GM20000 (cell line): ENCODE data around the gene CTDSPL2.
"Not testable (repeated sequence)": the region's sequence is repeated elsewhere in the genome, so short reads cannot be mapped to it uniquely, and the experiment has no call there.

ENCODE experiments used
- DNase-seq: peaks from one replicate; pipeline ENCODE4 v3.0.0; 2012; ENCODE audit warnings: low spot score
- TF ChIP-seq, protein P1 (sequence below): IDR thresholded peaks from 2 replicates; pipeline ENCODE4 v1.5.1; 2012; ENCODE audit warnings: mild to moderate bottlenecking, control low read depth; ENCODE audit errors: extremely low read depth, missing control alignments

CTDSPL2 gene

DNA sequence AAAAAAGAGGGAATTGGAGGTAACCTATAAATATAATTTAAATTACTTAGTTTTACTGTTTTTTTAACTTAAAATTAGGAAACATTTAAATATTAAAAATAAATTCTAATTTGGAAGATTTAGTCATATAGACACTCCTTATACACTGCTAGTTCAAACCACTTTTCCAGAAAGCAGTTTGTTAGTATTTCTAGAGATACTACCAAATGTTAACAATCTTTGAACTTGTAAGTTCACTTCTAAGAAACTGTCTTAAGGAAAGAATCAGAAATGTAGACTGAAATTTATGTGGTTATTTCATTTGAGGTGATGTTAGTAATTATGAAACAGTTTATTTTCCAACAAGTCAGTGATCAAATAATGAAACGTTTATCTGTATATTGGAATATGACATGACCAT, 22.7 kb downstream of the CTDSPL2 start:
- TF ChIP-seq, protein P1, sequence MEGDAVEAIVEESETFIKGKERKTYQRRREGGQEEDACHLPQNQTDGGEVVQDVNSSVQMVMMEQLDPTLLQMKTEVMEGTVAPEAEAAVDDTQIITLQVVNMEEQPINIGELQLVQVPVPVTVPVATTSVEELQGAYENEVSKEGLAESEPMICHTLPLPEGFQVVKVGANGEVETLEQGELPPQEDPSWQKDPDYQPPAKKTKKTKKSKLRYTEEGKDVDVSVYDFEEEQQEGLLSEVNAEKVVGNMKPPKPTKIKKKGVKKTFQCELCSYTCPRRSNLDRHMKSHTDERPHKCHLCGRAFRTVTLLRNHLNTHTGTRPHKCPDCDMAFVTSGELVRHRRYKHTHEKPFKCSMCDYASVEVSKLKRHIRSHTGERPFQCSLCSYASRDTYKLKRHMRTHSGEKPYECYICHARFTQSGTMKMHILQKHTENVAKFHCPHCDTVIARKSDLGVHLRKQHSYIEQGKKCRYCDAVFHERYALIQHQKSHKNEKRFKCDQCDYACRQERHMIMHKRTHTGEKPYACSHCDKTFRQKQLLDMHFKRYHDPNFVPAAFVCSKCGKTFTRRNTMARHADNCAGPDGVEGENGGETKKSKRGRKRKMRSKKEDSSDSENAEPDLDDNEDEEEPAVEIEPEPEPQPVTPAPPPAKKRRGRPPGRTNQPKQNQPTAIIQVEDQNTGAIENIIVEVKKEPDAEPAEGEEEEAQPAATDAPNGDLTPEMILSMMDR = no peak
- DNase-seq = no peak

DNA sequence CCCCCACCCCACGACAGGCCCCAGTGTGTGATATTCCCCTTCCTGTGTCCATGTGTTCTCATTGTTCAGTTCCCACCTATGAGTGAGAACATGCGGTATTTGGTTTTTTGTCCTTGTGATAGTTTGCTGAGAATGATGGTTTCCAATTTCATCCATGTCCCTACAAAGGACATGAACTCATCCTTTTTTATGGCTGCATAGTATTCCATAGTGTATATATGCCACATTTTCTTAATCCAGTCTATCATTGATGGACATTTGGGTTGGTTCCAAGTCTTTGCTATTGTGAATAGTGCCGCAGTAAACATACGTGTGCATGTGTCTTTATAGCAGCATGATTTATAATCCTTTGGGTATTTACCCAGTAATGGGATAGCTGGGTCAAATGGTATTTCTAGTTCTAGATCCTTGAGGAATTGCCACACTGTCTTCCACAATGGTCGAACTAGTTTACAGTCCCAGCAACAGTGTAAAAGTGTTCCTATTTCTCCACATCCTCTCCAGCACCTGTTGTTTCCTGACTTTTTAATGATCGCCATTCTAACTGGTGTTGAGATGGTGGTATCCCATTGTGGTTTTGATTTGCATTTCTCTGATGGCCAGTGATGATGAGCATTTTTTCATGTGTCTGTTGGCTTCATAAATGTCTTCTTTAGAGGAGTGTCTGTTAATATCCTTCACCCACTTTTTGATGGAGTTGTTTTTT, 26.3 kb downstream of the CTDSPL2 start:
- not testable (repeated sequence) for DNase-seq

DNA sequence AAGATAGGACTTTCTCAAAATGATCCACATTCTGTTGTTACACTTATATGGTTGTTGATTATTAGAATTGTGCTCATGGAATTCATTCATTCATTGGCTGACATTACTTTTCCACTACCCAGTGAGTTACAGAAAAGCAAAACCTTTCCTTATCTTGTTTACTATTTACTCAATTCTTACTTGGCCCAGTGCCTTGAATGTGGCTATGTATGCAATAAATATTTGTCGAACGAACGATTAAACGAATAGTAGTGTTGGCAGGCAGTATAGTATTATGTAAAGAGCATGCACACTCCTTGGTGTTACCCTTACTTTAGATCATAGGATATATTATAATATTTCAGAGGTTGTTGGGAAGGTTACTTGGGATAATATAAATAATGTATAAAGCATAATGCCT, 31.0 kb downstream of the CTDSPL2 start:
- DNase-seq = no peak
- TF ChIP-seq, protein P1 = no peak

DNA sequence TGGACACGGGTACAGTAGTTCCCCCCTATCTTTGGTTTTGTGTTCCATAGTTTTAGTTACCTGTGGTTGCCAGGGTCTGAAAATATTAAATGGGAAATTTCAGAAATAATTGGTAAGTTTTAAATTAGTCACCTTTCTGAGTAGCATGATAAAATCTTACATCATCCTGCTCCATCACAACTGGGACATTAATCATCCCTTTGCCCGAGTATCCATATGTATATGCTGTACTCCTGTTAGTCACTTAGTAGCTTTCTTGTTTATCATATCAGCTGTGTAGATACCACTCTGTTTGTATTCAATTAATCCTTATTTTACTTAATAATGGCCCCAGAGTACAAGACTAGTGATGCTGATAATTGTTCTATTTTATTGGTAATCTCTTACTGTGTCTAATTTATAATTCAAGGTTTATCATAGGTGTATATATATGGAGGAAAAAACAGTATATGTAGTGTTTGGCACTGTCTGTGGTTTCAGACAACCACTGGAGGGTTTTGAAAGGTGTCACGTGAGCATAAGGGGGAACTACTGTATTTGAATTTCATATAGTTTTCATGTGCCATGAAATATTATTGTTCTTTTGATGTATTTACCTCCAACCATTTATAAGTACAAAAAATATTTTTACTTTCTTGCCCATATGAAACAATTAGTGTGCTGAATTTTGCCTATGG, 41.4 kb downstream of the CTDSPL2 start:
- TF ChIP-seq, protein P1 = no peak
- DNase-seq = no peak

DNA sequence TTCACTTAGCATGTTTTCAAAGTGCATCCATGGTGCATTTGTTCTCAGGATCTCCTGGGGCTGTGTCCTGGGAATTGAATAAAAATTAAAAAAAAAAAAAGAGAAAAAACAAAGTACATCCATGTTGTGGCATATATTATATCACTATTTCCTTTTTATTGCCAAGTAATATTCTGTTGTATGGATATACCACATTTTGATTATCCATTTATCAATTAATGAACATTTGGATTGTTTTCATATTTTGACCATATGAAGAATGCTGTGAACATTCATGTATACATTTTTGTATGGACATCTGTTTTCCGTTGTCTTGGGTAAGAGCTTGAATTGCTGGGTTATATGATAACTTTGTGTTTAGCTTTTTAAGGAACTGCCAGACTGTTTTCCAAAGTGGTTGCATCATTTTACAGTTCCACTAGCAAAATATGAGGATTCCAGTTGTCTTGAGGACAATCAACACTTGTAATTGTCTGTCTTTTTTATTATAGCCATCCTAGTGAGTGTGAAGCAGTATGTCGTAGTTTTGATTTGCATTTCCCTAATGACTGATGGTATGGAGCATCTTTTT, 44.5 kb downstream of the CTDSPL2 start:
- no peak for DNase-seq
- TF ChIP-seq, protein P1 = no peak

DNA sequence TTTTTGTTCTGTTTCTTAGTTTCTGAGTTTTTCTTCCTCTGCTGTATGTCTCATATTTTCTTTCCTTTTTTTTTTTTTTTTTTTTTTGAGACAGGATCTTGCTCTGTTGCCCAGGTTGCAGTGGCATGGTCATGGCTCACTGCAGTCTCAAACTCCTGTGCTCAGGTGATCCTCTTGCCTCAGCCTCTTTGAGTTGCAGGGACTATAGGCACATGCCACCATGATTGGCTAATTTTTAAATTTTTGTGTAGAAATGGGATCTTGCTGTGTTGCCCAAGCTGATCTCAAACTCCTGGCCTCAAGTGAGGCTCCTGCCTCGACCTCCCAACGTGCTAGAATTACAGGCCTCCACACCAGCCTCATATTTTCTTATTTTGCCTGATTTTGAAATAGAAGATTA, 51.9 kb downstream of the CTDSPL2 start:
- no peak for DNase-seq
- TF ChIP-seq, protein P1 = no peak

DNA sequence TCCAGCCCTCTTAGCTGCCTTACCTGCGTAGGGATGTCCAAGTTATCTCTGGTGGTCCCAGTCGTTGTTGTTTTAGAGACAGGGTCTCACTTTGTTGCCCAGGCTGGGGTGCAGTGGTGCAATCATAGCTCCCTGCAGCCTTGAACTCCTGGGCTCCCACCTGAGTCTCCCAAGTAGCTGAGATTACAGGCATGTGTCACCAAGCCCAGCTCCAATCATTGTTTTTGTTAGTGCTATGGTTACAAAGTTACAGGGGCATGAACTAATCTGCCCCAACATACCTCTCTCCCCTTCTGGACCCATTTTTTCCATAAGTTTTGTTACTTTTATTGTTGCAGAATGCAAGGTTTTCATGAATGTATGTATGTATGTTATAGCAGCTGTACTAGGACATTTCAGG, 54.7 kb downstream of the CTDSPL2 start:
- DNase-seq = no peak
- TF ChIP-seq, protein P1 = no peak
